ENCODE measurements around the gene PLCB2.

Gene PLCB2

DNA sequence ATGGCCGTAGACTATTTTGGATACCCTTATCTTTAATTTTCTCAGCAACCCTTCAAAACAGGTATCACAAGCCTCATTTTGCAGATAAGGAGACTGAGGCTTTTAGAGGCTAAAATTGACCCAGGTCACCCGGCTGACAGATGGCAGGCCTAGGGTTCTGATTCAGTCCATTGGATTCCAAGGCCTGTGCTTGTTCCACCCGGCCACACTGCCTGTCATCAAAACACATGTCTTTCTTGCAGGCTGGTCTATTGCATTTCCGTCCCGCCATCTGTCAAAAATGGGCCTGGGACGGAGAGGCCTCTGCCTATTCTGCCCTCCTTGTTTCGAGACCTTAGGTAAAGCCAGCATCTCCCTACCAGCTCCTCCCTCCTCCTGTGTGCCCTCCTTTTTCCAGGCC is 23.9 kb upstream of the PLCB2 start:
- H3K4me3 ChIP-seq (ENCODE audit: low read depth in 1 of 2, low read length in 2 of 2), result no peak overlapping the region
- H3K36me3 ChIP-seq (ENCODE audit: control insufficient read depth in 1 of 2, insufficient read depth in 2 of 2, low read length in 2 of 2), result peaks cover 5 to 13% of the 10 kb centered on the region in 2 donors
- H3K27me3 ChIP-seq (ENCODE audit: low read depth, low read length), result no peaks in the 10 kb centered on the region
- peak overlapping the region; percentile 88 for H3K27ac ChIP-seq (ENCODE audit: low read length)
- no peaks in the 10 kb centered on the region for H3K9me3 ChIP-seq (ENCODE audit: control insufficient read depth in 1 of 2, low read length in 2 of 2)
- peaks cover 23 to 82% of the 10 kb centered on the region in 2 donors for H3K4me1 ChIP-seq (ENCODE audit: control insufficient read depth in 1 of 2, insufficient read depth in 2 of 2, low read length in 2 of 2)

DNA sequence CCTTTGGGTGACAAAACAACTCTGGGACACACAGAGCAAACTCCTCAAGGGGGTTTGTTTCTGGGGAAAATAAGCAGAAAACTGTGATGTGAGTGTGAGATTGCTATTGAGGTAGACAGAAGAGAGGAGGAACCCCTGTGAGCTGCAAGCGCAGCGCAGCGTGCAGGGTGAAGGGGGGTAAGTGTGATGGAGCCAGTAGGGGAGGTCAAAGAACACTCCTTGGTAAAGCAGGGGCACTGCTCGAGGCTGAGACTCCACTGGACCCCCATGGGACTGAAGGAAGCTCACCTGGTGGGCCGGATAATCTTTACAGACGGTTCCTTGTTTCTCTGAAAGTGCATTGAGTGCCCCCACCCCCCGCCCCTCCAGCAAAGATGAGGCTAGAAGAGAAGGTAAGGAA is 23.3 kb upstream of the PLCB2 start:
- Histone ChIP-seq H3K36me3 (ENCODE audit: control insufficient read depth in 1 of 2, insufficient read depth in 2 of 2, low read length in 2 of 2) (peaks cover 5 to 11% of the 10 kb centered on the region in 2 donors), H3K4me3 (ENCODE audit: low read depth in 1 of 2, low read length in 2 of 2) (no peak overlapping the region), H3K4me1 (ENCODE audit: control insufficient read depth in 1 of 2, insufficient read depth in 2 of 2, low read length in 2 of 2) (peaks cover 23 to 81% of the 10 kb centered on the region in 2 donors), H3K27ac (ENCODE audit: low read length) (peak overlapping the region; percentile 88), H3K9me3 (ENCODE audit: control insufficient read depth in 1 of 2, low read length in 2 of 2) (no peaks in the 10 kb centered on the region), H3K27me3 (ENCODE audit: low read depth, low read length) (no peaks in the 10 kb centered on the region)

DNA sequence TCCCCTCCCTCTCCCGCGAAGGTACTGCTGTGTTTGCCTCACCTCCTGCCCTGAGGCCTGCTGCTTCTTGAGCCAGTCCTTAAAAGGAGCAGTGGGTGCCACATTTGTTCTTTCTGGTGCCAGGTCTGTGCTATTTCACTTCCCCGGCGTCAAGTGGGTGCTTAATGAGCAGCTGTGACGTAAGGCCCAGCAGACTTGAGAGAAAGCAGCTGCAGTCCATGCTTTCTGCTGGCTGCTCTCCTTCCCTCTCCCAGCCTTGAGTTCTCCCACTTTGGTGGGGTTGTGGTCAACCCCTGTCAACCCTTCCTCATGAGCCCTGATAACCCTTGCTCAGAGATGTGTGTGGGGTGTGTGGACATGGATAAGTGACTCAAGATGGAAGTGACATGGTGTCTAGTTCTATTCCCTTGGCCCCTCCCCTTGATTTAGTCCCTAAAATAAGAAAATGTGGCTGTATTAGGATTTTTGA is 22.7 kb upstream of the PLCB2 start:
- Histone ChIP-seq H3K9me3 (ENCODE audit: control insufficient read depth in 1 of 2, low read length in 2 of 2) (no peaks in the 10 kb centered on the region), H3K4me3 (ENCODE audit: low read depth in 1 of 2, low read length in 2 of 2) (no peak overlapping the region), H3K27me3 (ENCODE audit: low read depth, low read length) (no peaks in the 10 kb centered on the region), H3K36me3 (ENCODE audit: control insufficient read depth in 1 of 2, insufficient read depth in 2 of 2, low read length in 2 of 2) (peaks cover 5% of the 10 kb centered on the region in 2 donors), H3K4me1 (ENCODE audit: control insufficient read depth in 1 of 2, insufficient read depth in 2 of 2, low read length in 2 of 2) (peaks cover 23 to 81% of the 10 kb centered on the region in 2 donors), H3K27ac (ENCODE audit: low read length) (peak overlapping the region; percentile 88)

DNA sequence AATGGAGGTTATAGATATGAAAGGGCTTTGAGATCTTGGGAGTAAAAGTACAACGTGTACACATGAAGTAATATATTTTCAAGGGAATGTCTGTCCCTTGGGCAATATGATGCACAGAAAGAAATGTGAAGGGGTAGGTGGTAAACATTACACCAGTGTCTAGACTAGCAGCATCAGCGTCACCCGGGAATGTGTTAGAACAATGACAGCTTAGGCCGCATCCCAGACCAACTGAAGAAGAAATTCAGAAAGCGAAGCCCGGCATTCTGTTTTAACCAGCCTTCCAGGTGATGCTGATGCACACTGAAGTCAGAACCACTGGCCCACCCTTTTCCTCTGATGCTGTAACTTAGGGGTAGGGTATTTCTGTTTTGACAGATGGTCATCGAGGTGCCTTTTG is 22.1 kb upstream of the PLCB2 start:
- peak overlapping the region; percentile 88 for H3K27ac ChIP-seq (ENCODE audit: low read length)
- no peak overlapping the region for H3K4me3 ChIP-seq (ENCODE audit: low read depth in 1 of 2, low read length in 2 of 2)
- peaks cover 21 to 81% of the 10 kb centered on the region in 2 donors for H3K4me1 ChIP-seq (ENCODE audit: control insufficient read depth in 1 of 2, insufficient read depth in 2 of 2, low read length in 2 of 2)
- peaks cover 0 to 5% of the 10 kb centered on the region in 2 donors for H3K36me3 ChIP-seq (ENCODE audit: control insufficient read depth in 1 of 2, insufficient read depth in 2 of 2, low read length in 2 of 2)
- H3K27me3 ChIP-seq (ENCODE audit: low read depth, low read length), result no peaks in the 10 kb centered on the region
- no peaks in the 10 kb centered on the region for H3K9me3 ChIP-seq (ENCODE audit: control insufficient read depth in 1 of 2, low read length in 2 of 2)

DNA sequence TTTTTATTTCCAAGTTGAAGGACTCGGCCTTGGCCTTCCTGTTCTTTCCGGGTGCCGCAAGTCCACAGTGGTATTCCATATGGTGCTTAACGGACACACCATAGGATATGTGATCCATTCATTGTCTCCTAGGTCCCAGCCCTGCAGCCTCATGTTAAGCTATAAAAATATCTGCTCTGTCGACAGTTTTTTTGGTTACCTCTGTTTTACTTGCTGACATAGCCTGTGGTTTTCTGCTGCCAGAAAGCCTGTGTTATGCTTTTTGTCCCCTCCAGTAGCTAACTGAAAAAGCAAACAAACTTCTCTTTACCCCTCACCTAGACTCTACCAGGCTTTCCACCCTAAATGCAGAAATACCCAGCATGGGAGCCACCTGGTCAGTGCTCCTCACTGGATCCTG is 21.0 kb upstream of the PLCB2 start:
- Histone ChIP-seq H3K9me3 (ENCODE audit: control insufficient read depth in 1 of 2, low read length in 2 of 2) (no peaks in the 10 kb centered on the region), H3K4me3 (ENCODE audit: low read depth in 1 of 2, low read length in 2 of 2) (peak overlapping the region in 1 of 2 donors; percentile 2), H3K27ac (ENCODE audit: low read length) (peak overlapping the region; percentile 88), H3K36me3 (ENCODE audit: control insufficient read depth in 1 of 2, insufficient read depth in 2 of 2, low read length in 2 of 2) (peaks cover 0 to 5% of the 10 kb centered on the region in 2 donors), H3K27me3 (ENCODE audit: low read depth, low read length) (no peaks in the 10 kb centered on the region), H3K4me1 (ENCODE audit: control insufficient read depth in 1 of 2, insufficient read depth in 2 of 2, low read length in 2 of 2) (peaks cover 16 to 76% of the 10 kb centered on the region in 2 donors)

DNA sequence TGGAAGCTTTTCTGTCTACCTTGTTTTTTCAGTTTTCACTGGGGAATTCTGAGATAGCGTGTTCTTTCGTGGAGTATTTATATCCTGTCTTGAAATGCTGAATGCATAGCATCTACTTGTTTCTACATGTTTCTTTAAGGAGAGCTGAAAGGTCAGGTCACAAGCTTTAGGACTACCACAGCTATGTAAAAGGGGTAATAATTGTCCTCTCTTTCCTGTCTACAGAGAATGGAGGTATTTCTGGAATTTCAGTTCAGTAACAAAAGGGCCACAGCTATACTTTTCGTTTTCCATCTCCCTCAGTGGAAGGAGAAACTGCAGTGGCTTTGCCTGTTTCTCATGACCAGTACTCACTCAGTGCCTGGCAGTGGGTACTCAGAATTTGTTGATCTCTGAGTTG is 20.4 kb upstream of the PLCB2 start:
- Histone ChIP-seq H3K27me3 (ENCODE audit: low read depth, low read length) (no peaks in the 10 kb centered on the region), H3K4me1 (ENCODE audit: control insufficient read depth in 1 of 2, insufficient read depth in 2 of 2, low read length in 2 of 2) (peaks cover 16 to 72% of the 10 kb centered on the region in 2 donors), H3K9me3 (ENCODE audit: control insufficient read depth in 1 of 2, low read length in 2 of 2) (no peaks in the 10 kb centered on the region), H3K27ac (ENCODE audit: low read length) (peak overlapping the region; percentile 88), H3K36me3 (ENCODE audit: control insufficient read depth in 1 of 2, insufficient read depth in 2 of 2, low read length in 2 of 2) (peaks cover 0 to 5% of the 10 kb centered on the region in 2 donors), H3K4me3 (ENCODE audit: low read depth in 1 of 2, low read length in 2 of 2) (peak overlapping the region in 1 of 2 donors; percentile 2)

DNA sequence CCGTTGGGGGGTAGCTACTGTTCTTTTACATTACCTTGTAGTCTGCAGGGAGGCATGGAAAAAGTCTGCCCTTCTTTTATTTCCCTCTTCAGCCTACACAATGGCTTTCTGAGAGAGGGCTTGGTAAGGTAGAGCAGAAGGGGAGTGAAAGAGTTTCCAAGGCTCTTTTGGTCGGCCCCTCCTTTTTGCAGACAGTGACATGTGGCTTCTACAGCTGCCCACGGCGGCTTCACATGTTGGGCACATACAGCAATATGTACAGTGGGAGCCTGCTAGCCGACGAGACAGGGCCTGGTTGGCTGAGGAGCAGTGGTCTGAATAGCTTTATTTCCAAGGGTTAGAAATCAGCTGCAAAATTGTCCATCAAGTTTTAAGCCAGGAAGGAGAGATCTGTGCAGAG is 19.7 kb upstream of the PLCB2 start:
- H3K27ac ChIP-seq (ENCODE audit: low read length), result peak overlapping the region; percentile 88
- H3K27me3 ChIP-seq (ENCODE audit: low read depth, low read length), result no peaks in the 10 kb centered on the region
- no peaks in the 10 kb centered on the region for H3K9me3 ChIP-seq (ENCODE audit: control insufficient read depth in 1 of 2, low read length in 2 of 2)
- peaks cover 0 to 5% of the 10 kb centered on the region in 2 donors for H3K36me3 ChIP-seq (ENCODE audit: control insufficient read depth in 1 of 2, insufficient read depth in 2 of 2, low read length in 2 of 2)
- peaks cover 18 to 66% of the 10 kb centered on the region in 2 donors for H3K4me1 ChIP-seq (ENCODE audit: control insufficient read depth in 1 of 2, insufficient read depth in 2 of 2, low read length in 2 of 2)
- H3K4me3 ChIP-seq (ENCODE audit: low read depth in 1 of 2, low read length in 2 of 2), result peak overlapping the region; percentile 38 to 79

DNA sequence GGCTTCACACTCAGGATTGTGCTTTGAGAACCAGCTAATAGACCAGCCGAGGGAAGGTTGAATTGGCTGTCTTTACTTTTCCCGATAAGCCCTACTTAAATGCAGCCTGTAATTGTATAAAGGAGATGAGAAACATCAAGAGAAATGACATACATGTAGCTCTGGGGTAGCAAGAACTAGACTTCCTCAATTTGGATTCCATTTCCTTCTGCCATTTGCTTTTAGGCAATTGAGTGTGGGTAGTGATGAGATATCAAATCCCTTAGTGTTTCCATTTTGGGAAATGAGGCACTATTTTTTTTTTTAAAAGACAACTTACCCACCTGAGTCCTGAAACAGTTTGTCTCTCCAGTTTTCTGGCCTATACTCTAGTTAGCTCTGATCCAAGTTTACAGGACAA is 18.0 kb upstream of the PLCB2 start:
- Histone ChIP-seq H3K36me3 (ENCODE audit: control insufficient read depth in 1 of 2, insufficient read depth in 2 of 2, low read length in 2 of 2) (peaks cover 0 to 5% of the 10 kb centered on the region in 2 donors), H3K4me3 (ENCODE audit: low read depth in 1 of 2, low read length in 2 of 2) (peak overlapping the region; percentile 58 to 79), H3K4me1 (ENCODE audit: control insufficient read depth in 1 of 2, insufficient read depth in 2 of 2, low read length in 2 of 2) (peaks cover 15 to 60% of the 10 kb centered on the region in 2 donors)

DNA sequence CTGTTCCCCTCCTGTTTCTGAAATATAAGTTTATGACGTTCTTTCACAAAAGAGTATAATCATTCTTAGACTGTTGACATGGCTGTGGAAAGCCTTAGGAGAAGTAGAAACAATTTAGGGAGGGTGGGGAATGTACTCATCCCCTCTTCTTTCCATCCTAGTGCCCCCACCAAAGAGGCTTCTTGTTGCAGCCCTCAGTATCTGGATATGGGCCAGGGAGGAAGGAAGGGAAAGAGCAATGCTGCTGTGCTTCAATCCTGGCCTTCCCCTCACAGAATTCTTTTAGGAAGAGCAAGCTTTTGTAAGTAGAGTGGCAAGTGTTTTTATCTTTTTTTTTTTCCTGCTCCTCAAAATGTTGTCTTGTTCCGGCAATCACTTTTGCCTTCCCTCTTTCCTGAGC is 17.5 kb upstream of the PLCB2 start:
- H3K27me3 ChIP-seq (ENCODE audit: low read depth, low read length), result no peaks in the 10 kb centered on the region
- H3K4me1 ChIP-seq (ENCODE audit: control insufficient read depth in 1 of 2, insufficient read depth in 2 of 2, low read length in 2 of 2), result peaks cover 10 to 59% of the 10 kb centered on the region in 2 donors
- no peaks in the 10 kb centered on the region for H3K9me3 ChIP-seq (ENCODE audit: control insufficient read depth in 1 of 2, low read length in 2 of 2)
- peak overlapping the region; percentile 24 for H3K27ac ChIP-seq (ENCODE audit: low read length)
- peak overlapping the region; percentile 58 to 79 for H3K4me3 ChIP-seq (ENCODE audit: low read depth in 1 of 2, low read length in 2 of 2)
- peaks cover 0 to 5% of the 10 kb centered on the region in 2 donors for H3K36me3 ChIP-seq (ENCODE audit: control insufficient read depth in 1 of 2, insufficient read depth in 2 of 2, low read length in 2 of 2)

More for the DNA sequence above, 18.0 kb upstream of the PLCB2 start:
- no peaks in the 10 kb centered on the region for H3K9me3 ChIP-seq (ENCODE audit: control insufficient read depth in 1 of 2, low read length in 2 of 2)
- no peaks in the 10 kb centered on the region for H3K27me3 ChIP-seq (ENCODE audit: low read depth, low read length)
- H3K27ac ChIP-seq (ENCODE audit: low read length), result peak overlapping the region; percentile 24

DNA sequence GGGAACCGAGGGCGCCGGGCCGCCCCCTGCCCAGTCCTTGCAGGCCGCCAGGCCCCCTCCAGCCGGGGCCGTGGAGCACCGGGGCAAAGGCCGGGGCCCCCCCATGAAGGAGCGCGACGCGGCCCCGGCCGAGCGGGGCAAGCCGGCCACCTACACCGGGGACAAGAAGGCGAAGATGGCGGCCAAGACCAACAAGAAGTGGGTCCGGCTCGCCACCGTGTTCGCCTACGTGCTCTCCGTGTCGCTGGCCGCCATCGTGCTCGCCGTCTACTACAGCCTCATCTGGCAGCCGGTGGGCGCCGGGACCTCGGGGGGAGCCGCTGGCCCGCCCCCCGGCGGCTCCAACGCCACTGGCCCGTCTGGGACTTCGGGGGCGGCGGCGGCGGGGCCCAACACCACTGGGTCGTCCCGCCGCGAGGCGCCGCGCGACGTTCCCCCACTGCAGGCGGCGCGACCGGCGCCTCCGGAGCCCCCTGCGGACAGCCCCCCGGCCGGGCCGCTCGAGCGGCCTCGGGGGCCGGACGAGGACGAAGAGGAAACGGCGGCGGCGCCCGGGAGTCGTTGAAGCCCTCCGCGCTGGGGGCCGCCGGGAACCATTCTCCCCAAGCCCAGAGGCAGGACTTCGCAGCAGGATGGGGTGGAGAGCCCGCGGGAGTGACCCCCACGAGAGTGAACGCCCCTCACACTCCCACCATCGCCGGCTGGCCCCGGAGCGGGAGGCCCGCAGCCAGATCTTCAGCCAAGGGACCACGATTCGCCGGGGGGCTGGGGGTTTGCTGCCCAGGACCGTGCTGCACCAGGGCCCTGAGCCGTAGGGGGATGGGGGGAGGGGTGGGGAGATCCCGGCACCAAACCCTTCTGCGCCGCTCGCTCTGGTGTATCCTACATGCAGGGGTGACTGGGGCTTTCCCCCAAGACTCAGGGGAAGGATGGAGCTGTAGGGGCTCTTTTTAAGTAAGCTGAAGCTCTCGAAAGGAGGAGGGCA is 16.5 kb upstream of the PLCB2 start:
- Histone ChIP-seq H3K9me3 (ENCODE audit: control insufficient read depth in 1 of 2, low read length in 2 of 2) (no peaks in the 10 kb centered on the region), H3K27me3 (ENCODE audit: low read depth, low read length) (no peaks in the 10 kb centered on the region), H3K4me3 (ENCODE audit: low read depth in 1 of 2, low read length in 2 of 2) (peak overlapping the region; percentile 58 to 79), H3K4me1 (ENCODE audit: control insufficient read depth in 1 of 2, insufficient read depth in 2 of 2, low read length in 2 of 2) (peaks cover 5 to 51% of the 10 kb centered on the region in 2 donors), H3K27ac (ENCODE audit: low read length) (peak overlapping the region; percentile 24), H3K36me3 (ENCODE audit: control insufficient read depth in 1 of 2, insufficient read depth in 2 of 2, low read length in 2 of 2) (peaks cover 0 to 5% of the 10 kb centered on the region in 2 donors)

DNA sequence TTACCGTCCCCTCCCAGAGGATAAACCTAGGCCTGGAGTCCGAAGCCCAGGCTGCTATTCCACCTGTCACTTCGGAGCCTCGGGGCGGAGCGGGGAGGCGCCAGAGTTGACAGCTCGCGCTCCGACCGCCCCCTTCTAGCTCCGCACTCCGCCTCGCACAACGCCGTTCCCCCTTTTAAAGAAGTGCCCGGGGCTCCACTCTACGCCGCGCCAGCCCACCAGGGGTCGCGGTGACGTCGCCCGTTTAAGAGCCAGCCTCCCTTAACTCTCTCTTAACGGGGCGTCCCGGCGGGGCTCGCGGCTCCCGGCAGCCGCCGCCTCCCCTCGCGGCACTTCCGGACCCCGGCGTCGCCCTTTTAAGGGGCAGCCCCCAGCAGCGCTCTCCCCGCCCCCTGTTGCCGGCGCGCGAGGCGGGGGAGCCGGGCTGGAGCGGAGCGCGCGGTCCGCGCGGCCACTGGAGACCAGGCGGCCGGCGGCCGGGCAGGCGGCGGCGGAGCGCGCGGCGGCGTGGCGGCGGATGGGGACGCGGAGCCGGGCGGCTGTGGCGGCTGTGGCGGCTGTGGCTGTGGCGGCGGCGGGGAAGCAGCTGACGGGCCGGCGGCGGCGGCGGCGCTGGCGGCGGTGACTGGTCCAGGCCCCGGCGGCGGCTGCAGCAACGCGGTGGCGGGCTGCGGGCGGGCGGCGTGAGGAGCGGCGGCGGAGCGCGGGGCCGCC is 15.7 kb upstream of the PLCB2 start, which contains the start of gene INAFM2:
TSS of gene INAFM2 (plus strand) at position 454 of the 714 bp plus-strand sequence. CDS start 364 bp downstream, outside the sequence.
- peaks cover 0 to 5% of the 10 kb centered on the region in 2 donors for H3K36me3 ChIP-seq (ENCODE audit: control insufficient read depth in 1 of 2, insufficient read depth in 2 of 2, low read length in 2 of 2)
- H3K4me1 ChIP-seq (ENCODE audit: control insufficient read depth in 1 of 2, insufficient read depth in 2 of 2, low read length in 2 of 2), result peaks cover 5 to 42% of the 10 kb centered on the region in 2 donors
- H3K4me3 ChIP-seq (ENCODE audit: low read depth in 1 of 2, low read length in 2 of 2), result peak within 1 kb of the TSS; percentile 58 to 79
- H3K27me3 ChIP-seq (ENCODE audit: low read depth, low read length), result no peaks in the 10 kb centered on the region
- no peaks in the 10 kb centered on the region for H3K9me3 ChIP-seq (ENCODE audit: control insufficient read depth in 1 of 2, low read length in 2 of 2)
- peak within 1 kb of the TSS; percentile 79 for H3K27ac ChIP-seq (ENCODE audit: low read length)
